ENCODE measurements around the gene CENPV.

GRCh38 chr17:16298140-16298662 is 55.1 kb downstream of the CENPV start:
- TF ChIP-seq CTCF (IDR thresholded peaks at IDR 0.05; ENCODE audit: low read length) (no peak), EZH2phosphoT487 (IDR thresholded peaks at IDR 0.05; ENCODE audit: low read length) (no peak)
